Measurements from ENCODE around the gene FAM149B1. TPM values are rescaled to one million over a fixed set of nuclear protein-coding genes. Genes with fewer than 3 reads are reported as not detected.

Gene FAM149B1
- total RNA-seq, 1 donor from 2014 or later = 19.4 TPM

GRCh38 chr10:73262105-73262730, 94.3 kb downstream of the FAM149B1 start:
- no peak overlapping the region for H3K27ac ChIP-seq
- no peaks in the 10 kb centered on the region for H3K36me3 ChIP-seq
- no peak for DNase-seq (ENCODE audit: low spot score in 2 of 2)
- no peaks in the 10 kb centered on the region for H3K27me3 ChIP-seq
- TF ChIP-seq CTCF (IDR thresholded peaks at IDR 0.05) = no peak
- H3K4me1 ChIP-seq = no peaks in the 10 kb centered on the region
- intact Hi-C loops (cut with DNase I) = no loop called here
- no peak overlapping the region for H3K4me3 ChIP-seq
- no peaks in the 10 kb centered on the region for H3K9me3 ChIP-seq

- Histone ChIP-seq H3K27me3 (no peaks in the 10 kb centered on the region), H3K27ac (no peak overlapping the region), H3K4me1 (no peaks in the 10 kb centered on the region), H3K4me3 (no peak overlapping the region), H3K9me3 (no peaks in the 10 kb centered on the region), H3K36me3 (no peaks in the 10 kb centered on the region)
- intact Hi-C loops (cut with DNase I) = no loop called here
- DNase-seq (ENCODE audit: low spot score in 2 of 2) = no peak
- TF ChIP-seq CTCF (IDR thresholded peaks at IDR 0.05) = no peak
Measured at GRCh38 chr10:73262880-73263555, 95.1 kb downstream of the FAM149B1 start.

DNA sequence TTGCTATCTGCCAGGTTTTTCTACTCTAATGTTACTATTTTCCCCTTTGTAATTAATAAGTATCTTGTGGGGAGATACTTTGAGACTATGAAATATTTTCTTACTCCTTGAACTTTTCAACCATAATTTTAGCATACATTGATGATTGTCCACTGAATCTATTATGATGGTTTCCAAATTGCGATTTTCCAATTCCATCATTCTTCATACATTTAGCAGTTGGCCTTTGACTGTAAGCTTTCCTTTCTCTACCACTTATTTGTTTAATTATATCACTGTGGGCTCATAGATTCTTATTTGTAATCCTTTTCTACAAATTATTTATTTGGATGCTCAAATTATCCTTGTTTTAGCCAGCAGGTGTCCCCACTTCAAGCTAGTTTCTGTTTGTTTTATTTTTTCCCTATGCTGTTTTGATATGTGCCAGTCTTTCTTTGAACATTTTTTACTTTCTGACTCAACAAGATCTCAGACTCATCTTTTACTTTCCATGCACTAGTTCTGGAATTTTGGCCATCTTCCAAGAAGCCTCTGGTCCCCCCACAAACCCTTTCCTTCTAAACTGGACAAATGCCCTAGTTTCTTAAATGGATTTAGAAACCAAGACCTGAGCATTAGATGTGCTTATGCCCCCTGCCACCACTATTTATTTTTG, 95.9 kb downstream of the FAM149B1 start:
- no peak for DNase-seq (ENCODE audit: low spot score in 2 of 2)
- TF ChIP-seq CTCF (IDR thresholded peaks at IDR 0.05) = peak in 1 of 3 experiments; percentile 24
- intact Hi-C loops (cut with DNase I) = no loop called here

DNA sequence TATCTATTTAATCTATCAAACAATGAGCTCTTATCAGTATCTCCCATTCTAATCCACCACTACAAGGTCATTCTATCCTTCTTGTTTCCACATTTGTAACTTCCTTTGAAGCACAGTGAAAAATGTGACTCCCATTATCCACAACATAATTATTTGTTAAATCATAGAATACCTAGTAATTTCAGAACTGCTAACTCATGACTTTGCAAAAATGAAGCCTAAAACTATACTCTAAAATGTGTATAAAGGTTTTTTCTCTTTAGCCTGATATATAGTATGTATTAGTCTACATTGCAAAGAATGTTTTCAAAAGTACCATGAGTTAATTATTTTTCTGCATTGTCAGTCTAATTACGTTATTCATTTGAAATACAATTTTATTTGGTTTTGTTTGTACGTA, 96.5 kb downstream of the FAM149B1 start:
- Histone ChIP-seq H3K27me3 (no peaks in the 10 kb centered on the region), H3K9me3 (no peaks in the 10 kb centered on the region), H3K36me3 (no peaks in the 10 kb centered on the region), H3K4me3 (no peak overlapping the region), H3K27ac (no peak overlapping the region), H3K4me1 (no peaks in the 10 kb centered on the region)
- intact Hi-C loops (cut with DNase I) = no loop called here
- no peak for TF ChIP-seq CTCF (IDR thresholded peaks at IDR 0.05)
- no peak for DNase-seq (ENCODE audit: low spot score in 2 of 2)

More for the DNA sequence above, 95.9 kb downstream of the FAM149B1 start:
- no peaks in the 10 kb centered on the region for H3K9me3 ChIP-seq
- H3K27ac ChIP-seq = no peak overlapping the region
- H3K36me3 ChIP-seq = no peaks in the 10 kb centered on the region
- H3K27me3 ChIP-seq = no peaks in the 10 kb centered on the region
- no peak overlapping the region for H3K4me3 ChIP-seq
- no peaks in the 10 kb centered on the region for H3K4me1 ChIP-seq

DNA sequence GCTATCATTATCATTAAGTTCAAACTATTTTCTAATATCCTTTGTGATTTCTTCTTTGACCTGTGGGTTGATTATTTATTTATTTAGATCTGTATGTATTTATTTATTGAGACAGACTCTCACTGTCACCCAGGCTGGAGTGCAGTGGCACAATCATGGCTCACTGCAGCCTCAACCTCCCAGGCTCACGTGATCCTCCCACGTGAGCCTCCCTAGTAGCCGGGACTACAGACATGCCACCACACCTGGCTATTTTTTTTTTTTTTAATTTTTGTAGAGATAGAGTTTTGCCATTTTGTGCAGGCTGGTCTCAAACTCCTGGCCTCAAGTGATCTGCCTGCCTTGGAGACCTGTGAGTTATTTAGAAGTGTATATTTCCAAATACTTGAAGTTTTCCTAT, 113.2 kb downstream of the FAM149B1 start:
- intact Hi-C loops (cut with DNase I) = no loop called here
- DNase-seq (ENCODE audit: low spot score in 2 of 2) = no peak
- no peaks in the 10 kb centered on the region for H3K36me3 ChIP-seq
- no peak overlapping the region for H3K27ac ChIP-seq
- H3K27me3 ChIP-seq = no peaks in the 10 kb centered on the region
- H3K9me3 ChIP-seq = no peaks in the 10 kb centered on the region
- no peak overlapping the region for H3K4me3 ChIP-seq
- no peaks in the 10 kb centered on the region for H3K4me1 ChIP-seq
- TF ChIP-seq CTCF (IDR thresholded peaks at IDR 0.05) = no peak

Measured in ascending aorta (tissue), 2 donors.